GM12878 (cell line): ENCODE results near the gene LTC4S. TPM values are rescaled to one million over a fixed set of nuclear protein-coding genes. Genes with fewer than 3 reads are reported as not detected.

Experiments
- CBX3 ChIP-seq: fragments of 200-600 bp; sonication (generic); IDR thresholded peaks from 2 replicates; pipeline ENCODE4 v1.6.1; 2016; ENCODE audit warnings: low read depth, borderline replicate concordance
- CHD1 ChIP-seq: IDR thresholded peaks from 2 replicates; pipeline ENCODE4 v1.6.1; 2012; ENCODE audit warnings: low read depth, low read length, improper control_type of control experiment
- FOS ChIP-seq: IDR thresholded peaks from 3 replicates; pipeline ENCODE4 v1.6.1; 2011; ENCODE audit warnings: borderline replicate concordance; ENCODE audit not compliant: insufficient read length; ENCODE audit errors: extremely low read depth
- FOXM1 ChIP-seq: IDR thresholded peaks from 2 replicates; pipeline ENCODE4 v1.6.1; 2012; ENCODE audit warnings: low read depth, mild to moderate bottlenecking, inconsistent platforms, low read length, moderate library complexity
- IRF4 ChIP-seq: IDR thresholded peaks from 2 replicates; pipeline ENCODE4 v1.6.1; 2011; ENCODE audit warnings: low read depth, low read length
- MTA3 ChIP-seq: IDR thresholded peaks from 2 replicates; pipeline ENCODE4 v1.6.1; 2012; ENCODE audit warnings: low read length, inconsistent platforms, borderline replicate concordance
- MYB ChIP-seq: fragments of 150-350 bp; IDR thresholded peaks from 2 replicates; pipeline ENCODE4 v1.6.1; 2014; ENCODE audit warnings: mild to moderate bottlenecking, low read depth, low read length, borderline replicate concordance
- NFXL1 ChIP-seq: fragments of 450-650 bp; IDR thresholded peaks from 2 replicates; pipeline ENCODE4 v1.6.1; 2017; ENCODE audit warnings: antibody characterized with exemption, mild to moderate bottlenecking, borderline replicate concordance
- NR2C2 ChIP-seq: IDR thresholded peaks from 2 replicates; pipeline ENCODE4 v1.6.1; 2011; ENCODE audit warnings: borderline replicate concordance, low read depth; ENCODE audit not compliant: control insufficient read depth, insufficient read length
- PAX5 ChIP-seq: IDR thresholded peaks from 2 replicates; pipeline ENCODE4 v1.6.1; 2011; ENCODE audit warnings: low read depth, low read length, borderline replicate concordance
- POLR2AphosphoS2 ChIP-seq: IDR thresholded peaks from 2 replicates; pipeline ENCODE4 v1.6.1; 2011; ENCODE audit warnings: low read depth, mild to moderate bottlenecking, low read length, improper control_type of control experiment, moderate library complexity
- POU2F2 ChIP-seq: IDR thresholded peaks from 3 replicates; pipeline ENCODE4 v1.6.1; 2011; ENCODE audit warnings: low read depth, mild to moderate bottlenecking, low read length, borderline replicate concordance
- RELA ChIP-seq: fragments of 450-650 bp; IDR thresholded peaks from 2 replicates; pipeline ENCODE4 v1.8.0; 2014; ENCODE audit warnings: borderline replicate concordance; ENCODE audit not compliant: partially characterized antibody
- RFX5 ChIP-seq: IDR thresholded peaks from 2 replicates; pipeline ENCODE4 v1.6.1; 2011; ENCODE audit warnings: low read depth, low read length, improper control_type of control experiment
- SMARCA5 ChIP-seq: fragments of 450-650 bp; IDR thresholded peaks from 2 replicates; pipeline ENCODE4 v1.6.1; 2017; ENCODE audit warnings: mild to moderate bottlenecking
- TBL1XR1 ChIP-seq: IDR thresholded peaks from 2 replicates; pipeline ENCODE4 v1.6.1; 2012; ENCODE audit warnings: low read depth, low read length, improper control_type of control experiment
- ZBED1 ChIP-seq: IDR thresholded peaks from 2 replicates; pipeline ENCODE4 v1.6.1; 2016; ENCODE audit warnings: borderline replicate concordance
- ZNF24 ChIP-seq: fragments of 450-650 bp; IDR thresholded peaks from 2 replicates; pipeline ENCODE4 v1.6.1; 2017; ENCODE audit warnings: antibody characterized with exemption, mild to moderate bottlenecking
- polyA plus RNA-seq, 11 experiments: library from polyadenylated mRNA; depleted of rRNA in 4 of 11; unstranded in 6 of 11; stranded (reverse) in 5 of 11; fragments of >200 nt; fragmentation: Nextera tagmentation in 4 of 11; fragmentation: Illumina TruSeq in 1 of 11; extraction: Ambion mirVana in 4 of 11; extraction: Trizol in 1 of 11; gene quantifications; 1 replicate in 1 of 11; 2 replicates in 10 of 11; pipeline versions ENCODE4 v1.2.1 to v1.2.3, GENCODE V29; 2011 to 2016; ENCODE audit warnings: inconsistent platforms in 2 of 11, missing spikeins in 2 of 11, low read depth in 1 of 11
- total RNA-seq, 4 experiments: library from RNA; depleted of rRNA in 3 of 4; stranded (reverse); fragments of >200 nt in 3 of 4; fragmentation: Illumina TruSeq in 1 of 4; extraction: Trizol in 1 of 4; gene quantifications; 2 replicates each; pipeline versions ENCODE4 v1.2.1 to v1.2.3, GENCODE V29; 2013 to 2021
- TF ChIP-seq, protein P1 (sequence below): IDR thresholded peaks from 2 replicates; pipeline ENCODE4 v1.6.1; 2012; ENCODE audit warnings: improper control_type of control experiment, low read depth, low read length; ENCODE audit not compliant: insufficient replicate concordance
- TF ChIP-seq, protein P2 (sequence below): fragments of 450-650 bp; IDR thresholded peaks from 2 replicates; pipeline ENCODE4 v1.6.1; 2018; ENCODE audit warnings: mild to moderate bottlenecking, low read depth, moderate library complexity; ENCODE audit not compliant: partially characterized antibody
- TF ChIP-seq, protein P3 (sequence below): IDR thresholded peaks from 2 replicates; pipeline ENCODE4 v1.6.1; 2012; ENCODE audit warnings: low read depth, low read length, improper control_type of control experiment

LTC4S gene
- total and polyA plus RNA-seq, 10 of the 15 experiments (the other 5 are each of a cell fraction or from before 2014, with no cell fraction given): 0.78 to 3.6 (median 1.8) TPM; not detected in 5

DNA sequence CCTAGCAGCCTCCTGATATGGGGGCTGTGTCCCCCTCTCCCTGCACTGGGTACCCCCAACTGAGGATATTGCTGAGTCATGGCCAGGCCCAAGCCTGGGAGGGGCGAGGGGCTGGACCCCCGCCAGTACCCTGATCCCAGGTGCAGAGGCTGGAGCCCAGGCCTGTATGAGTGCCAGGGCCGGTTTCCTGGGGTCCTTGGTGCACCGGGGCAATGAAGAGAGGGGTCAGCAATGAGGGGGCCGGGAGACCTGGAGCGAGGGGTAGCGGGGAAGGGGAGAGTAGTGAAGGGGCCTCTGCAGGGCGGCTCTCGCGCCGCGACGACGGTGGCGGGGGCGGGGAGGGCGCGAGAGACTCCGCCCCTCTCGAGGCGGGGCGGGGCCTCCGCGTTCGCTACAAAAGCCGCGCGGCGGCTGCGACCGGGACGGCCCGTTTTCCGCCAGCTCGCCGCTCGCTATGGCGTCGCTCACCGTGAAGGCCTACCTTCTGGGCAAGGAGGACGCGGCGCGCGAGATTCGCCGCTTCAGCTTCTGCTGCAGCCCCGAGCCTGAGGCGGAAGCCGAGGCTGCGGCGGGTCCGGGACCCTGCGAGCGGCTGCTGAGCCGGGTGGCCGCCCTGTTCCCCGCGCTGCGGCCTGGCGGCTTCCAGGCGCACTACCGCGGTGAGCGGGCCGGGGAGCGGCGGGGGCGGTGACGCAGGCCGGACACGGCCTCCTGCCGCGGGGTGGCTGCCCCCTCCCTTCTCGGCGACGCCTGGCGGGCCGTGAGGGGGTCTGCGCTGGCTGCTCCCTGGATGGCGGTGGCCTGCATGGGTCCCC lies 26.9 kb downstream of the LTC4S start, which contains the start of gene SQSTM1 (continued):
- TF ChIP-seq CBX3: no peak
- peak; percentile 67 for TF ChIP-seq RELA
- no peak for TF ChIP-seq RFX5
- TF ChIP-seq TBL1XR1: no peak; the same call in 1 of the 2 replicates
- 0 out of 2 replicates have a peak, but pooled peaks have one; percentile 61 for TF ChIP-seq NFXL1
- TF ChIP-seq MYB: no peak
- TF ChIP-seq, protein P1, sequence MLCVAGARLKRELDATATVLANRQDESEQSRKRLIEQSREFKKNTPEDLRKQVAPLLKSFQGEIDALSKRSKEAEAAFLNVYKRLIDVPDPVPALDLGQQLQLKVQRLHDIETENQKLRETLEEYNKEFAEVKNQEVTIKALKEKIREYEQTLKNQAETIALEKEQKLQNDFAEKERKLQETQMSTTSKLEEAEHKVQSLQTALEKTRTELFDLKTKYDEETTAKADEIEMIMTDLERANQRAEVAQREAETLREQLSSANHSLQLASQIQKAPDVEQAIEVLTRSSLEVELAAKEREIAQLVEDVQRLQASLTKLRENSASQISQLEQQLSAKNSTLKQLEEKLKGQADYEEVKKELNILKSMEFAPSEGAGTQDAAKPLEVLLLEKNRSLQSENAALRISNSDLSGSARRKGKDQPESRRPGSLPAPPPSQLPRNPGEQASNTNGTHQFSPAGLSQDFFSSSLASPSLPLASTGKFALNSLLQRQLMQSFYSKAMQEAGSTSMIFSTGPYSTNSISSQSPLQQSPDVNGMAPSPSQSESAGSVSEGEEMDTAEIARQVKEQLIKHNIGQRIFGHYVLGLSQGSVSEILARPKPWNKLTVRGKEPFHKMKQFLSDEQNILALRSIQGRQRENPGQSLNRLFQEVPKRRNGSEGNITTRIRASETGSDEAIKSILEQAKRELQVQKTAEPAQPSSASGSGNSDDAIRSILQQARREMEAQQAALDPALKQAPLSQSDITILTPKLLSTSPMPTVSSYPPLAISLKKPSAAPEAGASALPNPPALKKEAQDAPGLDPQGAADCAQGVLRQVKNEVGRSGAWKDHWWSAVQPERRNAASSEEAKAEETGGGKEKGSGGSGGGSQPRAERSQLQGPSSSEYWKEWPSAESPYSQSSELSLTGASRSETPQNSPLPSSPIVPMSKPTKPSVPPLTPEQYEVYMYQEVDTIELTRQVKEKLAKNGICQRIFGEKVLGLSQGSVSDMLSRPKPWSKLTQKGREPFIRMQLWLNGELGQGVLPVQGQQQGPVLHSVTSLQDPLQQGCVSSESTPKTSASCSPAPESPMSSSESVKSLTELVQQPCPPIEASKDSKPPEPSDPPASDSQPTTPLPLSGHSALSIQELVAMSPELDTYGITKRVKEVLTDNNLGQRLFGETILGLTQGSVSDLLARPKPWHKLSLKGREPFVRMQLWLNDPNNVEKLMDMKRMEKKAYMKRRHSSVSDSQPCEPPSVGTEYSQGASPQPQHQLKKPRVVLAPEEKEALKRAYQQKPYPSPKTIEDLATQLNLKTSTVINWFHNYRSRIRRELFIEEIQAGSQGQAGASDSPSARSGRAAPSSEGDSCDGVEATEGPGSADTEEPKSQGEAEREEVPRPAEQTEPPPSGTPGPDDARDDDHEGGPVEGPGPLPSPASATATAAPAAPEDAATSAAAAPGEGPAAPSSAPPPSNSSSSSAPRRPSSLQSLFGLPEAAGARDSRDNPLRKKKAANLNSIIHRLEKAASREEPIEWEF: no peak
- TF ChIP-seq POU2F2: peak; percentile 94
- TF ChIP-seq CHD1: no peak
- TF ChIP-seq SMARCA5: peak; percentile 79
- peak; percentile 99 for TF ChIP-seq POLR2AphosphoS2
- TF ChIP-seq, protein P2, sequence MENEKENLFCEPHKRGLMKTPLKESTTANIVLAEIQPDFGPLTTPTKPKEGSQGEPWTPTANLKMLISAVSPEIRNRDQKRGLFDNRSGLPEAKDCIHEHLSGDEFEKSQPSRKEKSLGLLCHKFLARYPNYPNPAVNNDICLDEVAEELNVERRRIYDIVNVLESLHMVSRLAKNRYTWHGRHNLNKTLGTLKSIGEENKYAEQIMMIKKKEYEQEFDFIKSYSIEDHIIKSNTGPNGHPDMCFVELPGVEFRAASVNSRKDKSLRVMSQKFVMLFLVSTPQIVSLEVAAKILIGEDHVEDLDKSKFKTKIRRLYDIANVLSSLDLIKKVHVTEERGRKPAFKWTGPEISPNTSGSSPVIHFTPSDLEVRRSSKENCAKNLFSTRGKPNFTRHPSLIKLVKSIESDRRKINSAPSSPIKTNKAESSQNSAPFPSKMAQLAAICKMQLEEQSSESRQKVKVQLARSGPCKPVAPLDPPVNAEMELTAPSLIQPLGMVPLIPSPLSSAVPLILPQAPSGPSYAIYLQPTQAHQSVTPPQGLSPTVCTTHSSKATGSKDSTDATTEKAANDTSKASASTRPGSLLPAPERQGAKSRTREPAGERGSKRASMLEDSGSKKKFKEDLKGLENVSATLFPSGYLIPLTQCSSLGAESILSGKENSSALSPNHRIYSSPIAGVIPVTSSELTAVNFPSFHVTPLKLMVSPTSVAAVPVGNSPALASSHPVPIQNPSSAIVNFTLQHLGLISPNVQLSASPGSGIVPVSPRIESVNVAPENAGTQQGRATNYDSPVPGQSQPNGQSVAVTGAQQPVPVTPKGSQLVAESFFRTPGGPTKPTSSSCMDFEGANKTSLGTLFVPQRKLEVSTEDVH: no peak
- TF ChIP-seq IRF4: no peak
- no peak for TF ChIP-seq NR2C2
- TF ChIP-seq, protein P3, sequence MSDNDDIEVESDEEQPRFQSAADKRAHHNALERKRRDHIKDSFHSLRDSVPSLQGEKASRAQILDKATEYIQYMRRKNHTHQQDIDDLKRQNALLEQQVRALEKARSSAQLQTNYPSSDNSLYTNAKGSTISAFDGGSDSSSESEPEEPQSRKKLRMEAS: peak; percentile 59; the same call in 1 of the 2 replicates
- TF ChIP-seq PAX5: 0 out of 2 replicates have a peak, but pooled peaks have one; percentile 23
- no peak for TF ChIP-seq ZBED1
- TF ChIP-seq ZNF24: no peak
- TF ChIP-seq MTA3: no peak
- no peak for TF ChIP-seq FOS
- no peak for TF ChIP-seq FOXM1
